KMS-11 (cell line): Measurements from ENCODE around the gene PYROXD2.

Source experiments
- H2AFZ ChIP-seq: fragments of 200-600 bp; sonication (generic); 2 replicates; pipeline ENCODE4 v1.6.1; 2016; ENCODE audit warnings: antibody characterized with exemption, mixed run types, low read depth
- H3K27ac ChIP-seq: fragments of 200-600 bp; sonication (generic); 2 replicates; pipeline ENCODE4 v1.6.1; 2016; ENCODE audit warnings: mild to moderate bottlenecking, mixed run types
- H3K27me3 ChIP-seq: fragments of 200-600 bp; sonication (generic); 2 replicates; pipeline ENCODE4 v1.6.1; 2017; ENCODE audit warnings: mild to moderate bottlenecking, low read depth, mixed run types, moderate library complexity; ENCODE audit not compliant: insufficient read depth
- H3K36me3 ChIP-seq: fragments of 200-600 bp; sonication (generic); 2 replicates; pipeline ENCODE4 v1.6.1; 2017; ENCODE audit warnings: mild to moderate bottlenecking, mixed run types; ENCODE audit not compliant: insufficient read depth
- H3K4me1 ChIP-seq: fragments of 200-600 bp; sonication (generic); 2 replicates; pipeline ENCODE4 v1.6.1; 2016; ENCODE audit warnings: mild to moderate bottlenecking, low read depth, mixed run types; ENCODE audit not compliant: poor library complexity, severe bottlenecking
- H3K4me2 ChIP-seq: fragments of 200-600 bp; sonication (generic); 2 replicates; pipeline ENCODE4 v1.7.0; 2016; ENCODE audit warnings: mild to moderate bottlenecking, mixed run types
- H3K4me3 ChIP-seq: fragments of 200-600 bp; sonication (generic); IDR thresholded peaks from 2 replicates; pipeline ENCODE4 v1.6.1; 2017; ENCODE audit warnings: low read depth, low read length, mixed read lengths; ENCODE audit not compliant: insufficient read depth
- H3K79me2 ChIP-seq: fragments of 200-600 bp; sonication (generic); 2 replicates; pipeline ENCODE4 v1.6.1; 2016; ENCODE audit warnings: low read depth, mixed run types; ENCODE audit not compliant: insufficient read depth
- H3K9ac ChIP-seq: fragments of 200-600 bp; sonication (generic); 2 replicates; pipeline ENCODE4 v1.6.1; 2016; ENCODE audit warnings: mild to moderate bottlenecking, mixed run types
- H4K20me1 ChIP-seq: fragments of 200-600 bp; sonication (generic); 2 replicates; pipeline ENCODE4 v1.6.1; 2016; ENCODE audit warnings: mild to moderate bottlenecking, mixed run types; ENCODE audit not compliant: insufficient read depth
- TF ChIP-seq, protein P1 (sequence below): fragments of 200-600 bp; sonication (generic); conservative IDR thresholded peaks from 2 replicates; pipeline ENCODE4 v1.6.1; 2017; ENCODE audit warnings: low read depth, mild to moderate bottlenecking, antibody characterized with exemption, low read length, moderate library complexity, mixed read lengths

PYROXD2 gene

DNA sequence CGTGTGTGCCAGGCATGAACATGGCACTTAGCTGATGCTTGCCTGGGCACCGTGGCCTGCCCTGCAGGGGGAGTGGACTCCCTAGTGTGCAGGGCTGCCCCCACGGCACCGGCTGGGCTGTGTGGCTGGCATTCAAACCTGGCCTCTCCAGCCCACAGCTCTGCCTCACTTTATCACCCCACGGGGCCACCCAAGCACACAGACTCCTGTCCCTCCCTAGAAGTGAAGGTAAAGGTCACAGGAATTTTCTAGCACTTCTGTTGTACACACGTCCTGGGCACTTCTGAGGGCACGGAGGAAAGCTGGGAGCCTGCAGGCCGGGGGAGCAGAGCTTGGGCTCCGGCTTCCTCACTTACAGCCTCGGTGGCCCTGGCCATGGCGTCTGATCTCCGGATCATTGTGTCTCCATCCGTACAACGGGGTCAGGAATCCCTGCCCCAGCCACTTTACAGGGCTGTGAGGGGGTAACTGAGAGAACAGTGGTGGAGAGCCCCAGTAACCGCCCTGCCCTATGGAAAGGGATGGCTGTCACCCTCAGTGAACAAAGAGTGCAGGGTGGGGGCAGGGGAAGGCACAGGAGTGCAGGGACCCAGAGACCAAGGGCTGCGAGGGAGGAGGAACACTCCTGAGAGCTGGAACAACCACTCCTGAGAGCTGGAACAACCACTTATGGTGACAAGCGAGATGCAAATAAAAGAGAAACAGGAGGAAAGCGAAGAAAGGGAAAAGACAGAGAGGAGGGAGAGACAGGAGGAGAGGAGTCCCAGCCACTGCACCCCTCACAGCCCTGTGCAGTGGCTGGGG is 3.9 kb upstream of the PYROXD2 start:
- no peaks in the 10 kb centered on the region for H3K27me3 ChIP-seq
- TF ChIP-seq, protein P1, sequence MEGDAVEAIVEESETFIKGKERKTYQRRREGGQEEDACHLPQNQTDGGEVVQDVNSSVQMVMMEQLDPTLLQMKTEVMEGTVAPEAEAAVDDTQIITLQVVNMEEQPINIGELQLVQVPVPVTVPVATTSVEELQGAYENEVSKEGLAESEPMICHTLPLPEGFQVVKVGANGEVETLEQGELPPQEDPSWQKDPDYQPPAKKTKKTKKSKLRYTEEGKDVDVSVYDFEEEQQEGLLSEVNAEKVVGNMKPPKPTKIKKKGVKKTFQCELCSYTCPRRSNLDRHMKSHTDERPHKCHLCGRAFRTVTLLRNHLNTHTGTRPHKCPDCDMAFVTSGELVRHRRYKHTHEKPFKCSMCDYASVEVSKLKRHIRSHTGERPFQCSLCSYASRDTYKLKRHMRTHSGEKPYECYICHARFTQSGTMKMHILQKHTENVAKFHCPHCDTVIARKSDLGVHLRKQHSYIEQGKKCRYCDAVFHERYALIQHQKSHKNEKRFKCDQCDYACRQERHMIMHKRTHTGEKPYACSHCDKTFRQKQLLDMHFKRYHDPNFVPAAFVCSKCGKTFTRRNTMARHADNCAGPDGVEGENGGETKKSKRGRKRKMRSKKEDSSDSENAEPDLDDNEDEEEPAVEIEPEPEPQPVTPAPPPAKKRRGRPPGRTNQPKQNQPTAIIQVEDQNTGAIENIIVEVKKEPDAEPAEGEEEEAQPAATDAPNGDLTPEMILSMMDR, result no peak
- no peak overlapping the region for H2AFZ ChIP-seq
- H3K4me3 ChIP-seq, result no peak overlapping the region
- no peaks in the 10 kb centered on the region for H3K36me3 ChIP-seq
- no peaks in the 10 kb centered on the region for H4K20me1 ChIP-seq
- no peaks in the 10 kb centered on the region for H3K79me2 ChIP-seq
- H3K9ac ChIP-seq, result no peak overlapping the region
- no peak overlapping the region for H3K4me2 ChIP-seq
- H3K4me1 ChIP-seq, result peaks cover 8% of the 10 kb centered on the region
- no peak overlapping the region for H3K27ac ChIP-seq

DNA sequence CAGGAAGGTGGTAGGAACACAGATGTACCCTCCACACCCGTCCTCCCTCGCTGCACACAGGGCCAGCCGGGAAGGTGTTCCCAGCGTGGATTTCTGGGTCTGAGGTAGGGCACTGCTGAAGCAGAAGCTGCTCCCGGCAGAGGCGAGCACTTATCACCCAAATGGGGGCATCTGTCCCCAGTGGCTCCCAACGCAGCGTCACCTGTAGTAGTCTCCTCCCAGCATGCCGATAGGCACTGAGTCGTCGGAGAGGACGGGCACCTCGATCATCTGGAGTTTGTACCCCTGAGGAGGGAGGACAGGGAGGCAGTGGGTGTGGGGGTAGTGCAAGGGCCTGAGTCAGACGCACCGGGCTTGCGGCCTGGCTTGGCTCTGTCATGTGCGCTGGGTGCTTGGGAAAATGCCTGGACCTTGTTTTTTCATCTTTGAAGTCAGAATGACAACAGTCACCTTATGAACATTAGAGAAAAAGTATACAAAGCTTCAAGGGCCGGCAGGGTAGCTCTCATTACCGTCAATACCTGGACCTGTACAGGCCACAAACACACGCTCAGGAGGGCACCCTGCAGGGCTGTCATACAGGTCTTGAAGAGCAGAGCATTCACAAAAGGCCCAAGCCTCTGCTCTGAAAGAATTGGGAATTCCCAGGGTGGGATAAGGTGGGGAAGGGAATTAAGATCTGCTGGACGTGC is 3.1 kb upstream of the PYROXD2 start:
- H3K4me3 ChIP-seq, result no peak overlapping the region
- H3K4me1 ChIP-seq, result peaks cover 2% of the 10 kb centered on the region
- no peak overlapping the region for H3K4me2 ChIP-seq

DNA sequence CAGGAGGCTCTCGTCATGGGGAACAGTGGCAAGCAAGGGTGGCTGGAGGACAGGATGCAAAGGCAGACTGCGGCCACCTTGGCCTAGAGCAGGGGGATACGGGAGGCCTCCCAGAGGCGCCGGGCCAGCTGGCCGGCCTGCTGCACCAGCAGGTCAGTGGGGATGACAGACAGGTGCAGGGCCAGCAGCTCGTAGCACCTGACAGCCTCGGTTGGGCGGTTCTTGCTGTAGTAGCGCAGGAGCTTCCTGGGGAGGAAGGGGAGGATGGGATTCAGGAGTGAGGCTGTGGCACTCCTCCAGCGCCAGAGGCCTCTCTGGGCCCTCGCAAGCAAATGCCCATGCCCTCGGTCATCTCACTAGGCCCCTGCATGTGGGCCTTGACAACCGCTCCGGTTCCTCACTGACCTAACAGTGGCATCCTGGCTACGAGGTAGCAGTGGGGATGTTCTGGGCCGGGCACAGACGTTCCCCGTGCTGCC is 2.5 kb upstream of the PYROXD2 start:
- TF ChIP-seq, protein P1, result no peak
- Histone ChIP-seq H3K27me3 (no peaks in the 10 kb centered on the region), H3K4me3 (no peak overlapping the region), H3K27ac (no peak overlapping the region), H3K36me3 (no peaks in the 10 kb centered on the region), H3K79me2 (no peaks in the 10 kb centered on the region), H3K4me1 (peaks cover 7% of the 10 kb centered on the region), H4K20me1 (no peaks in the 10 kb centered on the region), H3K9ac (no peak overlapping the region), H2AFZ (no peak overlapping the region), H3K4me2 (no peak overlapping the region)

More for the DNA sequence above, 3.1 kb upstream of the PYROXD2 start:
- no peak overlapping the region for H2AFZ ChIP-seq
- no peaks in the 10 kb centered on the region for H3K36me3 ChIP-seq
- TF ChIP-seq, protein P1, result no peak
- H3K9ac ChIP-seq, result no peak overlapping the region
- H4K20me1 ChIP-seq, result no peaks in the 10 kb centered on the region
- H3K27ac ChIP-seq, result no peak overlapping the region
- no peaks in the 10 kb centered on the region for H3K79me2 ChIP-seq
- no peaks in the 10 kb centered on the region for H3K27me3 ChIP-seq

DNA sequence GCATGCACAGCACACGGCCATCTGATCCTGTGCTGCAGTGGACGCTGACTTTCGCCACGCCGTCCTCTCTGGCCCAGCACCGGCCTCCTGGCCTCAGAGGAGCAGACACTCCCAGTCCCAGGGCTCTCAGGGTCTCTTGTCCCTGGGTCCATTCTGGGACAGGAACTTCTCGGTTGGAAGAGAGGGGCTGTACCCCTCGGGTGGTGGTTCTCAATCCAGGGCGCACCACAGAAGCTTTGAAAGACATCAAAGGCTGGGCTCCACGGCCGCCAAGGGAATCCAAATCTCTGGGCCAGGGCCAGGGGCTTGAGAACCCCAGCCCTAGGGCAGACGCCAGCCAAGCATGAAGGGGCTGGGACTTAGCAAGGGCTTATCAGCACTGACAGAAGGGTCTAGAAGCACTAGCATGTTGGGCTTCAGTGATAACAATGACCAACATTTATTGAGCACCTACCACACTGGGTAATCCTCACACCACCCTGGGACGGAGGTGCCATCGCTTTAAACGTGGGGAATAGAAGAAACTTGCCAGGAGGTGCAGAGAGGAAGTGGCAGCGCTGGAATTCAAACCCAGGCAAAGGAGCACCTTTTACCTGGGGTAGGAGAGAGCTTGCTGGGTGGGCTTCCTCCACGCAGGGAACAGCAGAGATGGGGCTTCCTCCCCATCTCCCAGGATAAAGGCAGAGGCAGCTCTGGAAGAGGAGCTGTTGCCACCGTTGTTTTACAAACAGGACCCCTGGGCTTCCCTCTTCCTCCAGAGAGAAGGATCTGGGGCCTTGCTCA is 1.8 kb upstream of the PYROXD2 start:
- TF ChIP-seq, protein P1, result no peak
- no peak overlapping the region for H3K27ac ChIP-seq
- no peaks in the 10 kb centered on the region for H3K79me2 ChIP-seq
- no peak overlapping the region for H3K9ac ChIP-seq
- no peaks in the 10 kb centered on the region for H3K27me3 ChIP-seq
- H3K4me2 ChIP-seq, result no peak overlapping the region
- no peak overlapping the region for H2AFZ ChIP-seq
- no peak overlapping the region for H3K4me3 ChIP-seq
- H3K4me1 ChIP-seq, result peaks cover 14% of the 10 kb centered on the region
- no peaks in the 10 kb centered on the region for H3K36me3 ChIP-seq
- H4K20me1 ChIP-seq, result no peaks in the 10 kb centered on the region
